T-helper 2 cell (primary cell): ENCODE data around the gene PHF20.
"Not testable (repeated sequence)": the region's sequence is repeated elsewhere in the genome, so short reads cannot be mapped to it uniquely, and the experiment has no call there.

ENCODE experiments used
- DNase-seq, 5 experiments: peaks; one replicate each; pipeline versions ENCODE4 v3.0.0 to v3.0.0-alpha.2; 2012 to 2022

Gene PHF20

GRCh38 chr20:35776513-35777101, 4.8 kb downstream of the PHF20 start:
- DNase-seq: no peak

GRCh38 chr20:35783811-35784210, 12.0 kb downstream of the PHF20 start:
- peak in 1 of 5 experiments; percentile 44 for DNase-seq

GRCh38 chr20:35785541-35785940, 13.7 kb downstream of the PHF20 start:
- DNase-seq: not testable (repeated sequence)

- DNase-seq: no peak
Measured at GRCh38 chr20:35788796-35789195, 17.0 kb downstream of the PHF20 start.

- DNase-seq: no peak
Measured at GRCh38 chr20:35791097-35791496, 19.3 kb downstream of the PHF20 start.

- no peak for DNase-seq
Measured at GRCh38 chr20:35791821-35792220, 20.0 kb downstream of the PHF20 start.

GRCh38 chr20:35792740-35793139, 20.9 kb downstream of the PHF20 start:
- no peak for DNase-seq

- DNase-seq: peak in 2 of 5 experiments; percentile 20 to 61
Measured at GRCh38 chr20:35796571-35796970, 24.8 kb downstream of the PHF20 start.

- no peak for DNase-seq
Measured at GRCh38 chr20:35801865-35802264, 30.1 kb downstream of the PHF20 start.

- no peak for DNase-seq
Measured at GRCh38 chr20:35806075-35806474, 34.3 kb downstream of the PHF20 start.

GRCh38 chr20:35807877-35808276, 36.1 kb downstream of the PHF20 start:
- no peak for DNase-seq

- DNase-seq: no peak
Measured at GRCh38 chr20:35820715-35821114, 48.9 kb downstream of the PHF20 start.

- DNase-seq: no peak
Measured at GRCh38 chr20:35821807-35822242, 50.0 kb downstream of the PHF20 start.

GRCh38 chr20:35823147-35823546, 51.3 kb downstream of the PHF20 start:
- no peak for DNase-seq

- no peak for DNase-seq
Measured at GRCh38 chr20:35823937-35824336, 52.1 kb downstream of the PHF20 start.

GRCh38 chr20:35826397-35826998, 54.7 kb downstream of the PHF20 start:
- no peak for DNase-seq

- DNase-seq: no peak
Measured at GRCh38 chr20:35828434-35828833, 56.6 kb downstream of the PHF20 start.

GRCh38 chr20:35828916-35829315, 57.1 kb downstream of the PHF20 start:
- no peak for DNase-seq

- no peak for DNase-seq
Measured at GRCh38 chr20:35830264-35830663, 58.4 kb downstream of the PHF20 start.

- no peak for DNase-seq
Measured at GRCh38 chr20:35831029-35831428, 59.2 kb downstream of the PHF20 start.

- DNase-seq: no peak
Measured at GRCh38 chr20:35831971-35832370, 60.2 kb downstream of the PHF20 start.

GRCh38 chr20:35833241-35833640, 61.4 kb downstream of the PHF20 start:
- no peak for DNase-seq

- DNase-seq: no peak
Measured at GRCh38 chr20:35837577-35838195, 65.9 kb downstream of the PHF20 start.

GRCh38 chr20:35838205-35838604, 66.4 kb downstream of the PHF20 start:
- DNase-seq: no peak
